Activated T-cell treated with anti-CD3 and anti-CD28 coated beads, Interleukin-2, amount 50 U/mL, for 72 hours (primary cell): Measurements from ENCODE around the gene MYO1B. TPM values are rescaled to one million over a fixed set of nuclear protein-coding genes. Genes with fewer than 3 reads are reported as not detected.

Experiments used
- ATAC-seq, 2 donors: fragments of 150-1000 bp; cut with Tn5 transposase; replicated peaks in 1 of 2; 2 replicates each; pipeline ENCODE4 v1.10.0; 2021; ENCODE audit warnings: moderate library complexity in 2 of 2, mild to moderate bottlenecking in 1 of 2
- DNase-seq, 2 donors: peaks; one replicate each; pipeline ENCODE4 v3.0.0; 2021 to 2022; ENCODE audit warnings: mixed read lengths in 1 of 2
- H3K27ac Mint-ChIP-seq: one replicate; pipeline ENCODE4 v1.8.0; 2022; ENCODE audit warnings: mild to moderate bottlenecking, moderate library complexity, mixed read lengths
- H3K27me3 Mint-ChIP-seq: one replicate; pipeline ENCODE4 v1.8.0; 2022; ENCODE audit warnings: low read depth, mixed read lengths
- H3K36me3 Mint-ChIP-seq, 2 donors: one replicate each; pipeline ENCODE4 v1.8.0; 2022; ENCODE audit warnings: mixed read lengths in 2 of 2, mild to moderate bottlenecking in 1 of 2; ENCODE audit not compliant: insufficient read depth in 2 of 2
- H3K4me1 Mint-ChIP-seq: one replicate; pipeline ENCODE4 v1.8.0; 2022; ENCODE audit warnings: low read depth, mixed read lengths
- H3K4me3 Mint-ChIP-seq, 2 donors: one replicate each; pipeline ENCODE4 v1.8.0; 2022; ENCODE audit warnings: mild to moderate bottlenecking in 2 of 2, mixed read lengths in 2 of 2, moderate library complexity in 2 of 2
- H3K9me3 Mint-ChIP-seq, 2 donors: one replicate each; pipeline ENCODE4 v1.8.0; 2022; ENCODE audit warnings: mixed read lengths in 2 of 2
- total RNA-seq, 2 donors: library from RNA; stranded (reverse); gene quantifications; one replicate each; pipeline ENCODE4 v1.2.3, GENCODE V29; 2022

The MYO1B gene
- total RNA-seq, 2 donors from 2014 or later, result 24.4 to 37.5 TPM

DNA sequence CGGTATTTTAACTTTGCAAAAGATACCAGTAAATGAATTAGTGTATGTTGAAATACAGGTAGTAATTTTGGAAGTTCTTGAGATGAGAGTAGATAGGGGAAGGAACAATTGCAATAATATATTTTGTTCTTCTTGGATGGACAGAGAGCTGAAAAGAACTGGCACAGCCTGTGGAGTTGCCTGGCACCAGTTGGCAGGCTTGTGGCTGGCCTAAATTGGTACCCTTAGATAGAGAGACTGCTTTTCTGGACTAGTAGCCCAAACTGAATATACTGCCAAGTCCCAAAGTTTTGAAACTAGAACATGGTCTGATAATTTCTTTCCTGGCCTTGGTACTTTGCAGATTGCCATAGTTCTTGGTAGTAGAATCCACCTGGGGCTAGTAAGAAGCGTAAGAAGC is 26.9 kb downstream of the MYO1B start:
- no peaks in the 10 kb centered on the region for H3K36me3 Mint-ChIP-seq
- H3K27me3 Mint-ChIP-seq, result no peaks in the 10 kb centered on the region
- H3K27ac Mint-ChIP-seq, result no peak overlapping the region
- no peaks in the 10 kb centered on the region for H3K4me1 Mint-ChIP-seq
- H3K4me3 Mint-ChIP-seq, result no peak overlapping the region
- ATAC-seq, result no peak
- no peaks in the 10 kb centered on the region for H3K9me3 Mint-ChIP-seq
- no peak for DNase-seq

DNA sequence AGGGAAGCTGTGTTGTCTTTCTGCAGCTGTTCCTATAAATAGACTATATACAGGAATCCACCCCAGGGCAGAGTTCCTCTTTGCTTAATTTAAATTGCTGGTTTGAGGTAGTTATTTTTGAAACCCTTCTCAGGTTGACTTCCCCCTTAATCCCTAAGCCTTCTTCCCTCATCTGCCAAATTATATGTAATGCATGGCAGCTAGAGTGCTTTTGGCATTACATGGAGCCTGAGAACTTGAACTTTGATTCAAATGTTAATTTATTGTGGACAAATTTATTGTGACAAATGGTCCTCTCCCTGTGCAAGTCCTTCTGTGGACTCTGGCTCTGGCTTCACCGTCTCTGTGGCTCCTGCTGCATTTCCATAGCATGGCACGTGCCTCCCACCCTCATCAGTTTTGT is 29.2 kb downstream of the MYO1B start:
- ATAC-seq (no peak), DNase-seq (no peak)
- Mint-ChIP-seq H3K4me3 (no peak overlapping the region), H3K36me3 (peaks cover 0 to 2% of the 10 kb centered on the region in 2 donors), H3K27me3 (no peaks in the 10 kb centered on the region), H3K4me1 (no peaks in the 10 kb centered on the region), H3K27ac (no peak overlapping the region), H3K9me3 (no peaks in the 10 kb centered on the region)

DNA sequence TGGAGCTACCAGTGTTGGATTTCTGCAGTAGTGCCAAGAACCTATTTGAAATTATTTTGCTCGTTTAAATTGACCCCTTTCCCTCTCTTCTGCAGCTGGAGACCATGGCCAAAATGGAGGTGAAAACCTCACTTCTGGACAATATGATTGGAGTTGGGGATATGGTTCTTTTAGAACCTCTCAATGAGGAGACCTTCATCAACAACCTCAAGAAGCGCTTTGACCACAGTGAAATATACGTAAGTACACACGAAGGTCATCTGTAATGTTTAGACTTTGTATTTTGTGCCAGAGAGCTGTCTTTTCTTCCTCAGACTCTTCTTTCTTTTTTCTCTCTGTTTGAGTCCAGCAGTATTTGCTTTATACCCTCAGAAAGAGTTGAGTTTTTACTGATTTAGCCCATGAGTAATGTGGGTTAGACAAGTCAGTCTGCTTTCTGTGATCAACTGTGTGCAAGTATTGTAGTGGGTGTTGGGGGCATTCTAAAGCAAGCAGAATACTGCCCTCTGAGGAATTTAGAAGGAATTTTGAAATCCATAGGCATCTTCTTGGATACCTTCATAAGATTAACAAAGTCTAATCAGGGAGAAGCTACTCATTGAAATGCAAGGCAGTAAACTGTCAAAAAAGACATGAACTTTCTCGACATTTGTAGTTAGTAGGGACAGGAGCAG is 31.7 kb downstream of the MYO1B start:
- Mint-ChIP-seq H3K27ac (no peak overlapping the region), H3K4me1 (no peaks in the 10 kb centered on the region), H3K9me3 (no peaks in the 10 kb centered on the region), H3K4me3 (no peak overlapping the region), H3K36me3 (peaks cover 0 to 2% of the 10 kb centered on the region in 2 donors), H3K27me3 (no peaks in the 10 kb centered on the region)
- DNase-seq, result no peak
- no peak for ATAC-seq

DNA sequence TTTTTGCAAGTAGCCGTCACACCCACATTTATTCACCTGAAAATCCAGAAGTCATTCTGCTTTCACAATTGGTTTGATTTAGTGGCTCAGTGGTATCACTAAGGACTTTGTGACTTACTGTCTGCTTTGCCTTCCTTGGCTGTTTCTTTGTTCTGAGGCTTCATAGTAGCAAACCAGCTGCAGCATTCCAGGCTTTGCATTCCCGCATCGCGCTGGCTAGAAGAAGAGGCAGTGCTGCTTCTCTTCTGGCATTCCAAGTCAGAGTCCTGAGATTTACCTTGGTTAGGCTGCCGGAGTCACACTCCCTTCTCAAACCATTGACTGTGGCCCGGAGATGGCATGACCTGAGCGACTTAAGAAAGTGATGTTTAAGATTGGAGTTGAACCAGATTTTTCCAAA is 35.1 kb downstream of the MYO1B start:
- no peak overlapping the region for H3K27ac Mint-ChIP-seq
- no peaks in the 10 kb centered on the region for H3K4me1 Mint-ChIP-seq
- H3K4me3 Mint-ChIP-seq, result no peak overlapping the region

DNA sequence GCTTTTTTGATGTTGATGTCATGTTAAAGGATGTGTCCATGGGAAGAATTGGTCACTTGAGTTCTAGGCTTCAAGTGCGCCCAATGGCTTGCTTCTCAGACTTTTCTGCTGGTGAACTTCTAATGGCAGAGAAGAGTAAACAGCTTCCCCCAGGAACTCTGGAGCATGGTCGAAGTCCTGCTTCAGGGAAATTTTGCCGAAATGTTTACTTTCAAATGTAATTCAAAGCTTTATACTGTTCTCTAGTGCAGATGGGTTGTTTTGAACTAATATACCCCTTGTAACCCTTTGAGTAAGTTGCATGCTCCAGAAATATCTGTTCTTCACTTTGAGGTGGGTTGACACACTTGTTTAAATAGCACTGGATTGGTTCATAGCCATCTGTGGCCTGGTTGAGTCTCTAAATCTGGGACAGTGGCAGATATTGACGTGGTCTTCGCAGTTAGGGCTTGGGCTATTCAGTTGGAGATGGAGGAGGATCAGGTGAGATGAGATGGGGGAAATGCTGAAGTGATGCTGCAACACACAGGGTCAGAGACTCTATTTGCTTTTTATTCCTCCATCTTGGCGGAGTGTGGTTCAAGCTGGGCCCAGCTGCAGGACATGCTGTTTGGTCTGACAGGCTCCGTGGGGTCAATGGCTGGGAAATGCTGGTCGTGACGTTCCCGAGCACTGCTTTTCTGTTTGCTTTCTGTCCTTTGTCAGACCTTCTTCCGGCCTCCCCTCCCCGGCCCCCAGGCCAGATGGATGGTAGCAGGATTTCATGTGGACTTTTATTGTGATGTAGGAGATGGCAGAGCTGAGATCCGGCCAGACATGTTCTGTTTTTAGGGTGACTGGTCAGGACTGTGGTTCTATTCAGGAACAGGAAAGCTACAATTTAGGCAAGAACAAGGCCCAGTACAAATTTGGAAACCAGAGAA is 35.9 kb downstream of the MYO1B start:
- H3K36me3 Mint-ChIP-seq, result peaks cover 0 to 2% of the 10 kb centered on the region in 2 donors
- DNase-seq (no peak), ATAC-seq (no peak)
- no peaks in the 10 kb centered on the region for H3K9me3 Mint-ChIP-seq
- no peaks in the 10 kb centered on the region for H3K27me3 Mint-ChIP-seq
- H3K27ac Mint-ChIP-seq, result no peak overlapping the region
- no peaks in the 10 kb centered on the region for H3K4me1 Mint-ChIP-seq
- no peak overlapping the region for H3K4me3 Mint-ChIP-seq

More for the DNA sequence above, 35.1 kb downstream of the MYO1B start:
- no peaks in the 10 kb centered on the region for H3K9me3 Mint-ChIP-seq
- peaks cover 0 to 2% of the 10 kb centered on the region in 2 donors for H3K36me3 Mint-ChIP-seq
- ATAC-seq (no peak), DNase-seq (no peak)
- H3K27me3 Mint-ChIP-seq, result no peaks in the 10 kb centered on the region

DNA sequence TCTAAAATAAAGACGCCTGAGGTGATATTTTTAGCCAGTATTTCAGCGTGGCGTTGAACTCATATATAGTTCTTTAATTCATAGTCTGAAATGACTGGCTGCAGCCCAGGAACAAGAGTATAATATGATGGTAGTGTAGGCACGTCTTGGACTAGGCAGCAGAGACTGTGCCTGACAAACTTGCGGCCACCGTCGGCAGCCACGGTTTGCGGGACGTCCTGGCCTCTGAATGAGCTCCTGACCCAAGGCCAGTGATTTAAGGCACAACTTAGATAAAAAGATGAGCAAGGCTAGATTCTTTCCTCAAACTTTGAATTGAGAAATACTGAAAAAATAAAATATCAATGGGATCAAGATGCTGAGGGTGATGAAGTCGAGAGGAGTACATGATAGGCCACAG is 40.0 kb downstream of the MYO1B start:
- DNase-seq, result no peak
- H3K27ac Mint-ChIP-seq, result no peak overlapping the region
- H3K36me3 Mint-ChIP-seq, result no peaks in the 10 kb centered on the region
- H3K4me1 Mint-ChIP-seq, result no peaks in the 10 kb centered on the region
- no peaks in the 10 kb centered on the region for H3K27me3 Mint-ChIP-seq
- no peak for ATAC-seq
- no peak overlapping the region for H3K4me3 Mint-ChIP-seq
- H3K9me3 Mint-ChIP-seq, result no peaks in the 10 kb centered on the region

DNA sequence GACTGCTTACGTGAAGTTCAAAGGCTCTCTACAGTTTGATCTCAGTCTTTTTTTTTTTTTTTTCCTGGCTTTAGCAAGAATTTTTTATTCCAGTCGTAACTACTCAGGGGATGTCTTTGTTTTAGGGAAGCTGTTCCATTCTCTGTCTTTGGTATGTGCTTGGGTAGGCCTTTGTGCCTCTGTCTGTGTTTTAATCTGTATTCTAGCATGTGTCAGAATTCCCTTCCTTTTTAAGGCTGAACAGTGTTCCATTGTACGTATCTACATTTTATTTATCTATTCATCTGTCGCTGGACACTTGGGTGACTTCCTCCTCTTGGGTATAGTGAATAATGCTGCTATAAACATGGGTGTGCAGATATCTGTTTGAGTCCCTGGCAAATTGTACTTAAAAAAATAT is 42.6 kb downstream of the MYO1B start:
- H3K27me3 Mint-ChIP-seq, result no peaks in the 10 kb centered on the region
- no peaks in the 10 kb centered on the region for H3K4me1 Mint-ChIP-seq
- no peak overlapping the region for H3K4me3 Mint-ChIP-seq
- H3K27ac Mint-ChIP-seq, result no peak overlapping the region
- no peak for DNase-seq
- H3K36me3 Mint-ChIP-seq, result no peaks in the 10 kb centered on the region
- ATAC-seq, result no peak
- no peaks in the 10 kb centered on the region for H3K9me3 Mint-ChIP-seq

DNA sequence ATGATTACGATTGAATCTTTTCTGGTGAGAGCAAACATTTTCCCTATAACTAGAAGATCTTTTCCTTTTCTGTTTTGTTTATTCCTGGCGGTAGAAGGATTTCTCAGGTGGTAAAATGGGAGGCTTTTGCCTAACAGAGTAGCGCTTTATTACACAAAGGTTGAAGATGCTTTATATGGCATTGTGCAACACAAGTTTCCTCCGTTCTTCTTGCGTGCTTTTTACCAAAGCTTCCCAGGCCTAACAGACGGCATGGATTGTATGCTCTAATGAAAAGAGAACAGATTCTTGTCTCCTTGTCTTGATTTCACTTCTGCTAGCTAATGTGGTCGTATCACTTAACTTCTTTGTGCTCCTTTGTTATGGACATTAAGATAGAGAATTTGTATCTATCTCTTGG is 43.8 kb downstream of the MYO1B start:
- no peak for ATAC-seq
- H3K4me3 Mint-ChIP-seq, result no peak overlapping the region
- no peaks in the 10 kb centered on the region for H3K27me3 Mint-ChIP-seq
- no peaks in the 10 kb centered on the region for H3K4me1 Mint-ChIP-seq
- H3K27ac Mint-ChIP-seq, result no peak overlapping the region
- no peaks in the 10 kb centered on the region for H3K9me3 Mint-ChIP-seq
- DNase-seq, result no peak
- no peaks in the 10 kb centered on the region for H3K36me3 Mint-ChIP-seq

DNA sequence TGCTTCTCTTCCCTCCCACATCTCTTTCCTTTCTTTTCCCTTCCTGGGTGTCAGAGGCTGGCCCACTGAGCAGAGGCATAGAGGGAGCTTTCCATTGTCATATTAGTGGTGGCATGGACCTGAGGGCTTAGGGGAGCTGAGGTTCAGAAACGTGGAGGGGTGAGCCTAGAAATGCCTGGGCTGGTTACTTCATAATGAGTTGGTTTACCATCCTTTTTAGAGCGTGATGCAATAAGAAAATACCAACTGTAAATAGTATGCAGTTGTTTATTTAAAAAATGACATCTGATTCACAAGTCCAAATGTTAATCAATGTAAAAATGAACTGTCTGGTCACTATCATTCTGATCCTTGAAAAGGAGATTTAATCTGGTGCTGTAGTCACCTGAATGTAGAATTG is 46.3 kb downstream of the MYO1B start:
- Mint-ChIP-seq H3K4me3 (no peak overlapping the region), H3K9me3 (no peaks in the 10 kb centered on the region), H3K36me3 (no peaks in the 10 kb centered on the region), H3K27me3 (peaks cover 7% of the 10 kb centered on the region), H3K27ac (no peak overlapping the region), H3K4me1 (no peaks in the 10 kb centered on the region)
- ATAC-seq (no peak), DNase-seq (no peak)

DNA sequence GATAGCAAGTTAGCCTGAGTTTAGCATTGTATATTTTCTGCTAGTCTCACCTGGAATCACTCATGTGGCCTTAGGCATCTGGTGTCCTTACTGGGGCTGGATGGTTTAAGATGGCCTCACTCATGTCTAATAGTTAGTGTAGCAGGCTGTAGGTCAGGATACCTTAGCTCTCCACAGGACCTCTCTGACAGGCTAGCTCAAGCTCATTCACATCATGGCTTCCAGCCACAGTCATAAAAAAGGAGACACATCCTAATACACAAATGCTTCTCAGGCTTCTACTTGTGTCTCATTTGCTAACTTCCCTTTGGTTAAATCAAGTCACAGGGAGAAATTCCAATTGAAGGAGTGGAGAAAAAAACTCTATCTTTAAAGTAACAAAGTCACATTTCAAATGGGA is 47.7 kb downstream of the MYO1B start:
- Mint-ChIP-seq H3K36me3 (no peaks in the 10 kb centered on the region), H3K9me3 (no peaks in the 10 kb centered on the region), H3K27me3 (peaks cover 7% of the 10 kb centered on the region), H3K4me3 (no peak overlapping the region), H3K27ac (no peak overlapping the region), H3K4me1 (no peaks in the 10 kb centered on the region)
- DNase-seq (no peak), ATAC-seq (no peak)

DNA sequence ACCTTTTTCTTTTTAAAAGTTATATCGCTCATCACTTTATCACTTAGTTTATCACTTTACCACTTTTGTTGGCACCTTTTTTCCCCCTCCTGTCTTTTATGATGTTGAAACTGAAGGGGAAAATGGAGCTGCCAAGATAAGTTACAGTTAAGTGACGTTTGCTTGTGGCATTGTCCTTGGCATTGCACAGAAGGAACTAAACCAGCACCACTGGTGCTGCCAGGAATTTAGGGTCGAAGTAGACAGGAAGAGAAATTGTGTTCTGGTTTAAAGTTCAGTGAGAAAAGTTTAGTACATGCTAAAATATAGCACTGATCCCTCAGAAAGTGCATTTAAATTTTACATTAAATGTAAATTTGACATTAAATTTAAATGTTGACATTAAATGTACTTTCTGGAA is 49.9 kb downstream of the MYO1B start:
- Mint-ChIP-seq H3K4me1 (no peaks in the 10 kb centered on the region), H3K36me3 (no peaks in the 10 kb centered on the region)

DNA sequence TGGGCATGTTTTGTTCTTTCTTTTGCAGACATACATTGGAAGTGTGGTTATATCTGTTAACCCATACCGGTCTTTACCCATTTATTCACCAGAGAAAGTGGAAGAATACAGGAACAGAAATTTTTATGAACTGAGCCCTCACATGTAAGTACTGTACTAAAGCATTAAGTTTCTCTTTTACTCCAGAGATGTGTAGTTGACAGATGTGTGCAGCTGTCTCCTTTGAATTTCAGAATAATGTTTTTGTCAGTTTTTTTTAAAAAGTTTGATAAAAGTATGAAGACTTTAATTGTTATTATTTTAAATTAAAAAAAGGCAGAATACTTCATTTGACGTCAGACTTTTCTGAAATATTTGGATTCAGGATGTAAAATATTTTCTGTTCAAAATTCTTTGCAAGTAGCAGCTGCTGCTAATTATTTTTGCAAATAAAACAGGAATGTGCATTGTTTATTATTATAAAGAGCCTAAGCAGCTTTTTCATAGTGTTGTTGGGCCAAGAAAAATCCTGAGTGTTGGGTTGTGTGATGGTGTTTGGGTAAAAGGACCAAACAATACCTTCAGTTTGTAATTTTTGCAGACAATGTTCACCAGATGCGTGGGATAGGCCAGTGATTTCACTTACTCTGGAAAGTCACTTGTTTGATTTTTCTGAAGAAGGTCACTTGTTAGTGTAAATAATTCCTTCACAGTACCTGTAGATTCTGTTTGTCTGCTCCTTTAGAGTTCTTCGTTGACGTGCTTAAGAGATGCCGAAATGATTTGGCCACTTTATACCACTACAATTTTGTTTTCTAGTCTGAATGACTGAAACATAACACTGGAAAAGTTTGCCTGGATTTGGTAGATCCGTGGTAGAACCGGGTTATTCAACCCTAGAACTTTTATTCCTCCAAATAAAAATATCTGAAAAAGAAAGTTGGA is 51.1 kb downstream of the MYO1B start:
- no peak for ATAC-seq
- Mint-ChIP-seq H3K4me1 (no peaks in the 10 kb centered on the region), H3K27ac (no peak overlapping the region), H3K9me3 (no peaks in the 10 kb centered on the region), H3K27me3 (peaks cover 7% of the 10 kb centered on the region), H3K4me3 (no peak overlapping the region), H3K36me3 (no peaks in the 10 kb centered on the region)
- no peak for DNase-seq

More for the DNA sequence above, 49.9 kb downstream of the MYO1B start:
- Mint-ChIP-seq H3K27me3 (peaks cover 7% of the 10 kb centered on the region), H3K9me3 (no peaks in the 10 kb centered on the region), H3K27ac (no peak overlapping the region), H3K4me3 (no peak overlapping the region)
- DNase-seq (no peak), ATAC-seq (no peak)

DNA sequence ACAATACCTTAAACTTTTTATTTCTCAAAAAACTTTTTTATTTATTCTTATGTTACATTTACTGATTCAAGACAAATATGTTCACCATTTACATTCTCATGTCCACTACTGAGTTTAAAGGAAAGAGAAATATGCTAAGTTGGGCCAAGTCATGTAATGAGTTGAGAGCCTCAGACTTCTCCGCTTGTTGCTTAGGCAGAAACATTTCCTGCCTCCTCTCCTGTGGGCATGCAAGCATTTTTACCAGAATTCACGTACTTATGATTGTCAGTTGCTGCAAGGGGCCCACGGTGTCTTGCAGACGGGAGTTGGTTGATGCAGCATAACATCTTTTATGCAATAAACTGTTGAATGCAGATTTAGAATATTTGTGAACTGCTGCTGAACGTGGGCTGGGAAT is 51.8 kb downstream of the MYO1B start:
- no peak for ATAC-seq
- Mint-ChIP-seq H3K4me1 (no peaks in the 10 kb centered on the region), H3K4me3 (no peak overlapping the region), H3K27me3 (peaks cover 7% of the 10 kb centered on the region), H3K36me3 (no peaks in the 10 kb centered on the region), H3K9me3 (no peaks in the 10 kb centered on the region), H3K27ac (no peak overlapping the region)
- no peak for DNase-seq
